ENCODE results near the gene NEK6. TPM values are rescaled to one million over a fixed set of nuclear protein-coding genes. Genes with fewer than 3 reads are reported as not detected.

Gene NEK6
- total RNA-seq, 1 donor from 2014 or later: 3.0 TPM

GRCh38 chr9:124368692-124369091, 110.9 kb downstream of the NEK6 start:
- intact Hi-C loops (cut with micrococcal nuclease): no loop called here

- intact Hi-C loops (cut with micrococcal nuclease): no loop called here
These were observed 111.6 kb downstream of the NEK6 start for GRCh38 chr9:124369231-124369797.

GRCh38 chr9:124370896-124371582, 113.3 kb downstream of the NEK6 start:
- intact Hi-C loops (cut with micrococcal nuclease): no loop called here

GRCh38 chr9:124372038-124372437, 114.3 kb downstream of the NEK6 start:
- intact Hi-C loops (cut with micrococcal nuclease): no loop called here

GRCh38 chr9:124373386-124373785, 115.6 kb downstream of the NEK6 start:
- intact Hi-C loops (cut with micrococcal nuclease): no loop called here

GRCh38 chr9:124373851-124374250, 116.1 kb downstream of the NEK6 start:
- intact Hi-C loops (cut with micrococcal nuclease): no loop called here

DNA sequence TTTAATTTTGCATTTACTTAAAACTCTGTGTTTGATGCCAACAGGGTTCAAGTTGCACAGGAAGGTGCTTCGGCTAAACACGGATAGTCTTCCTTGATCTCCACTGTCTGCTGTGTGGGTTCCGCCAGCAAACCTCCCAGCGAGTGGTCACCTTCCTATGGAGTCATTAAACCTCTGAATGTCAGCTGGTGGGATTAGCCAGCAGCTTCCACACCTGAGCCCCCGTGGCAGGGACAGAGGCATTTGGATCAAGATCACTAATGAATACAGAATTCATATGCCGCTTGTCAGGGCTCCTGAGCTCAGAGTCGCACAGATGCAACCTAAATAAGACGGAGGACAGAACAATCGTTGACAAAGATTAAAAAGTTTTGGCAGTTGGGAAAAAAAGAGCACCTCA, 118.0 kb downstream of the NEK6 start:
- intact Hi-C loops (cut with micrococcal nuclease): no loop called here

DNA sequence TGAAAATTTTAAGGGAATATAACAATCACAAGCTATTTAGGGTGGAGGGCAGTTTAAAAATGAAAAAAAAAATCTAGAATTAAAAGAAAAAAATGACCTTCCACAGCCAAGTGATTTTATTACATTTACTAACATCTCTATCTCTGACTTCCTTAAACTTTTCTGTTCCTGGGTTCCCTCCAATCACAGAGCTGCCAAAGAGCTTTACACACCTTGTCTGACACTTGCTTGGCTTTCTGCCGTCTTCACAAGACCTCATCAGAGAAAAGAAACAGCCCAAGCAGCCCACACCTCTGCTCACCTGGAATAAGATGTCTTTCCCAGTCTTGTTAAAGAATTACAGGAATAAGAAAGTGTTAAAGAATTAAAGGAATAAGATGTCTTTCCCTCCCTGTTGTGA, 118.6 kb downstream of the NEK6 start:
- intact Hi-C loops (cut with micrococcal nuclease): no loop called here

GRCh38 chr9:124377551-124378406, 120.0 kb downstream of the NEK6 start:
- intact Hi-C loops (cut with micrococcal nuclease): no loop called here

DNA sequence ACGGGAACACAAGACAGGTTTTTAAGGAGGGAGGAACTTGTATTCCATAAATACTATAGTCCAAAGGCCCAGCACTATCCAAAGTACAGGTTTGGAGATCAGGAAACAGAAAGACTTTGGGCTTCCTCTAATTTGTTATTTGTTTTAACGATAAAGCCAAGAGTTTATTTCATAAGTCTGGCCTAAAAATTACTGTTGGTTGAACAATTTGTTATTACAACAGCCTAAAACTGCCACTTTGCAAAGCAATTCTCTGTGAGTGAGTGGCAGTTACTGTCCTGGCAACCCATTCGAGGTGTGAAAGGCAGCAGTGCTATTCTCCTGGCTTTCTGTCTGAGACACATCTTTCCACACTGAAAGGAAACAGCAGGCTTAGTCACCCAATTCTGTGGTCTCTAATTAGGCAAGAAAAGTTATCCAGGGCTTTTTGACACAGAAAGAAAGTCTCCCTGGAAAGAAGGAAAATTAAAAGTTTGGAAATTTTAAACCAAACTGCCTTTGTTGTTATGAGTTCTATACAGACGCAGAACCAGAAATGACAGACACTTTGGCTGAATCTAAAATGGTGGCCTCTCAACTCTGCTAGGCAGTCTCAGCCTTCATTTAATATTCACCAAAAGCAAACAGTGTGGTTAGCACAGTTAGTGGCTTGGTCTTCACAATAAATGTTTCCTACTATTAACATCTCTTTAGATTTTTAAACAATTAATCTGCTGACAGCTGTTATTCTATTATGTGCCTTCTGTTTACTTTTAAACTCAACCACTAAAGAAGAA, 123.6 kb downstream of the NEK6 start:
- intact Hi-C loops (cut with micrococcal nuclease): no loop called here

DNA sequence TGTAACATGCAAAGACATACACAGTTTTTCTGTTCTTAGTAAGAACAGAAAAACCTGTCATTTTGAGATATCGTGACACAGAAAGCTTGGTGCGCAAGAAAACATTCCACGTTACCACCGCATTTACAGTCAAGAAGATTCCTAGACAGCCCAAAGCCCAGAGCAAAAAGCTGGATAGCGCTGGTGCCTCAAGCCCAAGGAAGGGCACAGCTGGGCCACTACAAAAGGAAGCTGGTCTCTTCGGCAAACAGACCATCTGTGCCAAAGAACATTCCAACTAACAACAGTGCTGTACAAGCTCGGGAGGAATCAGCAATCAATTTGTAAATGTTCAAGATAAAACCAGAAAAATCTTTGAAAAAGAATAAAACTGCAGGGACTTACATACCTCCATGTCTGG, 126.5 kb downstream of the NEK6 start:
- intact Hi-C loops (cut with micrococcal nuclease): no loop called here

GRCh38 chr9:124384846-124385245, 127.1 kb downstream of the NEK6 start:
- intact Hi-C loops (cut with micrococcal nuclease): no loop called here

- intact Hi-C loops (cut with micrococcal nuclease): no loop called here
These were observed 127.9 kb downstream of the NEK6 start for GRCh38 chr9:124385623-124386022.

DNA sequence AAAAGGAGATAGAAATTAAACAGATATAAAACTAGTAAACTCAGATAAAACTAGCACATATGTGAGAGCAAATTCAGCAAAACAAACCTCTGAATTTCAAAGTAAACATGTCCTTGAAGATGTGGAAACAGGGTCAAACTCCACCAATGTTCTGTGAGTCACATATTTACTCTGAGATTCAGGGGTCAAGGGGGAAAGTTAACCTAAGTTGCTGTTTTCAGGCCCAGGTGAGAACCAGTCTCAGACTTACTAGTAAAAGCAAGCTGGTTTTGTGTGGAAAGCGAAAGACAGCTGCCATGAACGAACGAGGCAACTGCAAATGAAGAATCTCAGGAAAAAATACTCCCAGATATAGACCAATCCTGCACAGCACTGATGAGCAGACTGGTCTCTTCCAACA, 128.5 kb downstream of the NEK6 start:
- intact Hi-C loops (cut with micrococcal nuclease): no loop called here

DNA sequence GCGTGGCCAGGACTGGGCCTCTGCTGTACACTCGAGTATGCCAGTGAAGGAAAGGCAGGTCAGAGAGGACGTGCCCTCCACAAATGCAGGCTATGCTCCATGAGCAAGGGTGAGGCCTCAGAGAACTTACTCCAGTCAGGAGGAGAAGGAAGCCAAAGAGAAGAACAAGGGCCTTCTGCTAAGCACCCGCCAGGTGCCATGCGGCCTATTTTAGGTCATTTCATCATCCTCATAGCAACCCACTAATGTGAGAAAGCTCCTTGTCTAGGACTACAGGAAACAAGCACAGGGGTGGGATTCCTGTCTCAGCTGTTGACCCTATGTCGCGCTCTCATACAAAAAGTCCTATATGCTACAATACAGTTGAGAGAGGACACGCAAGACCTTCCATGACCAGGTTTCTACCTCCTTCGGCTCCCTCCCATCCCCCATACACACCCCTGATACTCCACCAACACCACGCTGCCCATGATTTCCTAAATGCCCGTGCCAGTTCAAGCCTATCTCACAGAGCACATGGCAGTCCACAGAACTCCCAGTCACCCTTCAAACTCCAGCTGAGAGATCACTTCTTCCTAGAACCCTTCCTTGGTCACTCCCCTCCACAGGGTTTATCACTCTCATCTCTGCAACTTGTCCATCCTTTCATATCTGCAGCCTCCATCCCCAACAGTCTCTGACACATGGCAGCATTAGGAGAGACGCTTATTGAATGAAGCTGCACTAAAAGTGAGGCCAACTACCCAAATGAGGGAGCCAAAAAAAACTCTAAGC, 130.7 kb downstream of the NEK6 start:
- intact Hi-C loops (cut with micrococcal nuclease): no loop called here

GRCh38 chr9:124389146-124389939, 131.6 kb downstream of the NEK6 start:
- intact Hi-C loops (cut with micrococcal nuclease): no loop called here

- intact Hi-C loops (cut with micrococcal nuclease): no loop called here
These were observed 133.3 kb downstream of the NEK6 start for GRCh38 chr9:124390794-124391658.

DNA sequence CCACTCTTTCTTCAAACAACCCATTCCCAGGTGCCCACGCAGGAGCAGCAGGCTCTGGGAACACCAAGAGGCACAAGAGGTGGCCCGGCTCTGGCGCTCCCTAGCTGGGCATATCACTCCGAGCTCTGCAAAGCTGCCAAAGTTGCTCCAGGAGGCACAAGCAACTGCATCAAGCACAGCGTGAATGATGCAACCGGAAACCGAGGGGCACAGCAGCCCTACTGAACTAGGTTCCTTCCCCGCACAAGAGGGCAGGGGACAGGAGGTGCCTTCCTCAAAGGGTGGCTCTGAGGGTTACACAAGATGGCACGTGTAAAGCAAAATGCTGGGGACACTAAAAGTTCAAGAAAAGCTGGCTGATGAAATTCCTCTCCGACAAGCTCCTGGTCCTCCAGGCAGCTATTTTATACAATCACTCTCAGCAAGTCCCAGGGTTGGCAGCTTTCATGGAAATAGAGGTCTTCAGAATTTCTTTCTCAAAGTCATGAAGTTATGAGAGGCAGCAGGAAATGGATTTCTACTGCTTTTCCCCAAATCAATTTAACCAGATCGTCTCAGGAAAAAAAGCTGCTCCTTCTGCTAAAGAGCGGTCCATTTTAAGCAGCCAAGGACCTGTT, 134.6 kb downstream of the NEK6 start:
- intact Hi-C loops (cut with micrococcal nuclease): no loop called here

All from T-helper 1 cell treated with Interleukin-12 subunit alpha and Interleukin-12 subunit beta and Interleukin-4 antibody, amounts not matched to agents 30 ng/mL and 1 ng/mL, for 36 hours (primary cell).